ENCODE results near the gene GCFC2. TPM values are rescaled to one million over a fixed set of nuclear protein-coding genes. Genes with fewer than 3 reads are reported as not detected.

GCFC2 gene
- total RNA-seq, 1 experiment from 2014 or later: 18.3 TPM

DNA sequence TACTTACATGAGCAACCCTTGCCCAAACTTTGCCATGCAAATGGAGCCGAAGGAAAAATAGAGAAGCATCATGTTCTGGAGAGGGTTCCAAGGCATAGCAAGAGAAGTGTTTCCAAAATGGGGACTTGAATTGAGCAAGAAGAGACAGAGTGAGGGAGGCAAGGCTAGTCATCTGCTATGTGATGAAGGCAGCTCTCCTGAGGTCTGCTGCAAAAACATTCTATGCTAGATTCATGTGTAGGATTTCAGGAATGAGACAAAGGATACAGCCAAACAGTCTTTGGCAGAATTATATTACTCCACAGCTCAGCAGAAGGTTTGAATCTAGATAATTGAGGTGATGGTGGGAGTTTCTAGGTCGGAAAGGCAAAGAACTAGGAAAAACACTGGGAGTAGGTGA, 88.2 kb downstream of the GCFC2 start:
- Mint-ChIP-seq H3K4me3 (no peak overlapping the region), H3K9me3 (peaks cover 0 to under 1% of the 10 kb centered on the region in 2 experiments; a peak in 2 of 5 replicates), H3K4me1 (no peaks in the 10 kb centered on the region), H3K27ac (no peak overlapping the region), H3K36me3 (ENCODE audit: insufficient read depth in 1 of 3, low read depth in 3 of 3) (no peaks in the 10 kb centered on the region), H3K27me3 (ENCODE audit: low read depth) (peaks cover 6% of the 10 kb centered on the region)
- no peak for DNase-seq
- Histone ChIP-seq H3K14ac (ENCODE audit: insufficient read depth, low read length) (no peak overlapping the region), H4K91ac (ENCODE audit: insufficient read length, low read depth, low read length) (no peak overlapping the region), H2BK5ac (ENCODE audit: insufficient read length, low read length) (no peak overlapping the region), H2BK15ac (ENCODE audit: low read depth, low read length) (no peak overlapping the region), H3K4me1 (ENCODE audit: insufficient read depth, low read length) (no peaks in the 10 kb centered on the region), H2BK20ac (ENCODE audit: low read depth, low read length, poor library complexity, severe bottlenecking) (no peak overlapping the region), H2BK120ac (ENCODE audit: low read depth, low read length, poor library complexity, severe bottlenecking) (no peak overlapping the region), H3K79me2 (ENCODE audit: insufficient read depth, low read length) (no peaks in the 10 kb centered on the region), H2AK5ac (ENCODE audit: insufficient read length, low read length) (no peak overlapping the region), H3K23ac (ENCODE audit: insufficient read length, low read depth, low read length) (no peak overlapping the region), H2BK12ac (ENCODE audit: insufficient read length, low read depth, low read length) (no peak overlapping the region), H3K27me3 (ENCODE audit: insufficient read depth, low read length) (no peaks in the 10 kb centered on the region), H3K27ac (ENCODE audit: insufficient read length, low read depth, low read length) (no peak overlapping the region), H3K9ac (ENCODE audit: extremely low read depth, insufficient read length, low read length) (no peak overlapping the region), H3K56ac (ENCODE audit: insufficient read length, low read depth, low read length) (no peak overlapping the region), H4K20me1 (ENCODE audit: control insufficient read depth, insufficient read depth, insufficient read length) (no peaks in the 10 kb centered on the region), H3K79me1 (ENCODE audit: insufficient read depth, low read depth, low read length, poor library complexity, severe bottlenecking) (no peaks in the 10 kb centered on the region), H2AFZ (ENCODE audit: low read length) (no peak overlapping the region), H3K18ac (ENCODE audit: insufficient read length, low read depth, low read length) (no peak overlapping the region), H4K8ac (replicated peaks; ENCODE audit: insufficient read length, low read depth, low read length) (no peak overlapping the region), H3T11ph (ENCODE audit: low read length) (no peak overlapping the region), H3K9me3 (ENCODE audit: control insufficient read depth, low read depth, low read length) (no peaks in the 10 kb centered on the region), H3K4me2 (ENCODE audit: insufficient read depth, insufficient read length, low read length) (no peak overlapping the region), H3K4ac (ENCODE audit: low read depth, low read length) (no peak overlapping the region), H4K5ac (ENCODE audit: insufficient read length, low read depth, low read length) (no peak overlapping the region), H3K23me2 (ENCODE audit: insufficient read length, low read depth, low read length, poor library complexity, severe bottlenecking) (no peaks in the 10 kb centered on the region)
- TF ChIP-seq, protein P1, sequence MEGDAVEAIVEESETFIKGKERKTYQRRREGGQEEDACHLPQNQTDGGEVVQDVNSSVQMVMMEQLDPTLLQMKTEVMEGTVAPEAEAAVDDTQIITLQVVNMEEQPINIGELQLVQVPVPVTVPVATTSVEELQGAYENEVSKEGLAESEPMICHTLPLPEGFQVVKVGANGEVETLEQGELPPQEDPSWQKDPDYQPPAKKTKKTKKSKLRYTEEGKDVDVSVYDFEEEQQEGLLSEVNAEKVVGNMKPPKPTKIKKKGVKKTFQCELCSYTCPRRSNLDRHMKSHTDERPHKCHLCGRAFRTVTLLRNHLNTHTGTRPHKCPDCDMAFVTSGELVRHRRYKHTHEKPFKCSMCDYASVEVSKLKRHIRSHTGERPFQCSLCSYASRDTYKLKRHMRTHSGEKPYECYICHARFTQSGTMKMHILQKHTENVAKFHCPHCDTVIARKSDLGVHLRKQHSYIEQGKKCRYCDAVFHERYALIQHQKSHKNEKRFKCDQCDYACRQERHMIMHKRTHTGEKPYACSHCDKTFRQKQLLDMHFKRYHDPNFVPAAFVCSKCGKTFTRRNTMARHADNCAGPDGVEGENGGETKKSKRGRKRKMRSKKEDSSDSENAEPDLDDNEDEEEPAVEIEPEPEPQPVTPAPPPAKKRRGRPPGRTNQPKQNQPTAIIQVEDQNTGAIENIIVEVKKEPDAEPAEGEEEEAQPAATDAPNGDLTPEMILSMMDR (conservative IDR thresholded peaks at IDR 0.05): no peak
- no CpG with 5 or more reads among the region's 2 CpGs for WGBS (ENCODE audit: extremely low coverage, insufficient read length, low lambda C conversion rate)
